Anterior cingulate cortex (tissue), 58 donors: ENCODE data around the gene ESYT3.
"Not testable (repeated sequence)": the region's sequence is repeated elsewhere in the genome, so short reads cannot be mapped to it uniquely, and the experiment has no call there.

Experiments
- DNase-seq, 58 donors: peaks; one replicate each; lab custom pipeline; 2025; lab: John Stamatoyannopoulos, UW

Gene ESYT3

DNA sequence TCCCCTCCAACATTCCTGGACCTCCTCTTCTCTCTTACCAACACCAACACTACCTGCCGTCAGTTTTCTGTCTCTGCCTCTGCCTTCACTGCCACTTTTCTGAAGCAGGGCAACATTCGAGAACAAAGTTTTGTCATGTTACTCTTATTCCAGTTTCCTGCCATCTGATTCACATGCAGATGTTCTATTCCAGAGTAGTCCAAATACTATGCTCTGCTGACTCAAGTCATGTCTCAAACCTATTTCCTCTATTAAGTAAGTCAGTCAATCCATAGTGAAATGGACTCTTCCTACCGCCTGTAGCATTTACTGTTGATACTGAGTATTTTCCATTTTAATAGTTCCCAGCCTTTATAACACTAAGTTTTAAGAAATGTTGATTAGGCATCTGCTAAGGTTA lies 43.4 kb downstream of the ESYT3 start:
- no peak for DNase-seq

DNA sequence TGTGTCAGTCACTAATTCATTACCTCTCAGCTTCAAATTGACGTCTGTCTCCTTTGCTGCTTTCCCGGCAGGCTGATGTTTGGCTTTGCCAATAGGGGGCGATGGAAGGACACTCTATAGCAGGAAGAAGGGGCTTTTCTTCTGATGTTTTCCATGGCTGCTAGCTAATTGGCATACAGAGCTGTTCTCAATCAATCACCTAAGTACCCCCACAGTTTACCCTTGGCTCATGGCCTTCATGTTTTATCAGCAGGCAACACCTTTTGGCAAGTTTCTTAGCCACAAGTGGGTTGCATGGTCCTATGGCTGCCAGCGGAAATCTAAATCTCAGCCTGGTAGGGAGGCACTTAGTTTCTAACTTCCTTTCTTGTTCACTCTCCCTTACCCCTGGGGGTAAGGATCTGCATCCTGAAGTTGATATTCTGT lies 45.0 kb downstream of the ESYT3 start:
- DNase-seq: peak in 4 of 58 donors; percentile 12 to 17 (median 15)

DNA sequence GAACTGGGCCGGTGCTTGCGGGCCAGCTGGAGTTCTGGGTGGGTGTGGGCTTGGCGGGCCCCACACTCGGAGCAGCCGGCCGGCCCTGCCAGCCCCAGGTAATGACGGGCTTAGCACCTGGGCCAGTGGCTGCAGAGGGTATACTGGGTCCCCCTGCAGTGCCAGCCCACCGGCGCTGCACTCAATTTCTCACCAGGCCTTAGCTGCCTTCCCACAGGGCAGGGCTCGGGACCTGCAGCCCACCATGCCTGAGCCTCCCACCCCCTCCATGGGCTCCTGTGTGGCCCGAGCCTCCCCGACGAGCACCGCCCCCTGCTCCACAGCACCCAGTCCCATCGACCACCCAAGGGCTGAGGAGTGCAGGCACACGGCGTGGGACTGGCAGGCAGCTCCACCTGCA lies 50.3 kb downstream of the ESYT3 start:
- DNase-seq: not testable (repeated sequence)

DNA sequence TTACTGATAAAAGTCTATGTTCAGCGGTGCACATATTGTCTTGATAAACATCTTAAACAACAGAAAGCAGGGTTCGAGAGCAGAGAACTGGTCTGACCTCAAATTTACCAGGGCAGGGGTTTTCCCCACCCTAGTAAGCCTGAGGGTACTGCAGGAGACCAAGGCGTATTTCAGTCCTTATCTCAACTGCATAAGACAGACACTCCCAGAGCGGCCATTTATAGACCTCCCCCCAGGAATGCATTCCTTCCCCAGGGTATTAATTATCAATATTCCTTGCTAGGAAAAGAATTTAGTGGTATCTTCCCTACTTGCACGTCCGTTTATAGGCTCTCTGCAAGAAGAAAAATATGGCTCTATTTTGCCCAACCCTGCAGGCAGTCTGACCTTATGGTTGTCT lies 52.2 kb downstream of the ESYT3 start:
- not testable (repeated sequence) for DNase-seq

DNA sequence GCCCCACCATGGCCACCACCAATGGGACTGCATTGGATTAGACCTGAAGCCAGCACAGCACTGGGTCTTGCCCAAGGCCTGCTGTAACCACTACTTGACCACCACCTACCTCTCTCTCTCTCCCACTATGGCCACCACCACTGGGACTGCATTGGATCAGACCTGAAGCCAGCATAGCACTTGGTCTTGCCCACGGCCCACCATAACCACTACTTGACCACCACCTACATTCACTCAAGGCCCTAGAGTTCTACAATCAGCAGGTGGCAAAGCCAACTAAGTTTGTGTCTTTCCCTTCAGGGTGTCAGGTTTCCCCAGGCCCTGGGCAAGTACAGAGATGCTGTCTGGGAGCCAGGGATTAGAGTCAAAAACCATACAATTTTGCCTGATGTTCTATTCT lies 57.6 kb downstream of the ESYT3 start:
- DNase-seq: no peak

DNA sequence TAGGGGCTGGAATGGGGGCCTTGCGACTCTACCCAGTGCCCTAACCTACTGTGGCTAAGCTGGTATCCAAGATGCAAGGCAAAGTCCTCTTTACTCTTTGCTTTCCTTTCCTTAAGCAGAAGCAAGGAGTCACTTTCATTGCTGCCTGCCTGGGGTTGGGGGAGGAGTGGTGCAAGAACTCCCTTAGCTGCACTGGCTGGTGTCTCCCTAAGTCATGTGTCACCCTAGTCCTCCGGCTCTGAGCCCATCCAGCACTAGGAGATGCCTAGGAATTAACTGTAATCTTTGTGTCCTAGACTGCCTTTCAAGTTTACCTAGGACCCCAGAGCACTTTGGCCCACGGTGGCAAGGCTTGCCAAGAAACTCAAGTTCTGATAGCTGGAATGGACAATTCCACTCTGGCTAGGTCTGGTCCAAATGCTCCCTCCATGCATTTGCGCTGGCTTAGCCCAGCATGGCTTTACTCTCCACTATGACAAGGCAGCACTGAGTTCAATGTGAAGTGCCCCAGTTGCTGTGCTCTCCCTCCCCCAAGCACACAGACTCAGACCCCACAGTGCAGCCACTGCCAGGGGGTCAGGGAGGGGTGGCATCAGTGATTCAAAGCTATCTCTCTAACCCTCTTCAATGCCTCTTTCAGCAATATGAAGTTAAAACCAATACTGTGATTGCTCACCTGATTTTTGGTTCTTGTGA lies 58.7 kb downstream of the ESYT3 start:
- no peak for DNase-seq

DNA sequence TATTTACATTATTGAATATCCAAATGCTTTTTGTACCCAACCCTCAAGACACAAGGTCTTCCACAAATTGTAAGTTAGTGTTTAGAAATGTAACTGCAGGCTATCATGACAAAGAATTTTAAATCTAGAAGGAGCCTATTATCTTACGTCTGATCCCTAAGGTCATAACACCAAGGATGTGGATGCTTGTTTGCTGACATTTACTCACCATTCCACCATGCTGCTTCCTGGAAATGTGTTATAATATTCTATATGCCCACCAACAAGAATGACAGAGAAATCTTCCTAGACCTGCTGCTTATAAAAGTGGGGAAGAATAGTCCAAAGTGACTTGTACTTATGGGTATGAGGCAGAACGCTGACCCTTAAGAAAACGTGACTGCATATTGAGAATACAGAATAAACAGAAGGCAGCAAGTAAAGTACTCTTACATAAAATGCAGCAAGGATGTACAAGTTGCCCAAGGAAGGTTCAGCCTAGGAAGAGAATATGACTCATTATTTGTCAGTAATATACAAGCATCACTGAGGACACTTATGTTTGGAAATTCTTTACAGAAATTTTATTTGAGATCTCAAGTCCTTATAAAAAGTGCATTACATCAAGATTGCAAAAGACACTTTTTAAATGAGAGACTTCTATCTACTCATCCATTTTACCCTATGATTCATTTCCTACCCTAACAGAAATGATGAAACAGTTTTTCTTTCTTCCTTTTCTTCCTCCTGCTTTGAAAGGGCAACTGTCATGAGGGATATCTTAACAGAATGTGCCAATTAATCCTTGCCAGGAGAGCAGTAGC lies 59.6 kb downstream of the ESYT3 start:
- no peak for DNase-seq

DNA sequence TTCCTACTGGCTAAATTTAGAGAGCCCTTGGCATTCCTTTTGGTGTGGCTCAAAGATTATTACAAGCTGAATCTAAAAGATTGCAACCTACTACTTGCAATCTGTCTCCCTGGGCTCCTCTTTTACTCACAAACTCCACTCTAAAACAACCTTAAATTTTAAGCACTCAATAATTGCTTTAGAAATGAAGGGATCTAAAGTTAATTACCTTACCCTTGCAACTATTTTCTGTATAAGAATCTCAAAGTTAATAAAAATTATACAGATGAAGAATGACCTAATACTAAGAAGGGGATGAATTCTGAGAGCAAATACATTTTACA lies 60.2 kb downstream of the ESYT3 start:
- DNase-seq: peak in 2 of 58 donors; percentile 6 to 14

DNA sequence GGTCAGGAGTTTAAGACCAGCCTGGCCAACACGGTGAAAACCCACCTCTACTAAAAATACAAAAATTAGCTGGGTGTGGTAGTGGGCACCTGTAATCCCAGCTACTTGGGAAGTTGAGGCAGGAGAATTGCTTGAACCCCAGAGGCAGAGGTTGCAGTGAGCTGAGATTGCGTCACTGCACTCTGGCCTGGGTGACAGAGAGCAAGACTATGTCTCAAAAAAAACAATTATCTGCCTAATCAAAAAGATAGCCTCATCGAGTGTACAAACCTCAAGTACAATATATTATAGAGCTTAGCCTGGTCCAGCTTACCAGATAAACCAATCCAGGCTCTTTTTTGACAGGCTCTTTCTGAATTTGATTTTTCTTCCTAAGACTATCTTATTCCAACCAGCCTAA lies 61.2 kb downstream of the ESYT3 start:
- DNase-seq: not testable (repeated sequence)

DNA sequence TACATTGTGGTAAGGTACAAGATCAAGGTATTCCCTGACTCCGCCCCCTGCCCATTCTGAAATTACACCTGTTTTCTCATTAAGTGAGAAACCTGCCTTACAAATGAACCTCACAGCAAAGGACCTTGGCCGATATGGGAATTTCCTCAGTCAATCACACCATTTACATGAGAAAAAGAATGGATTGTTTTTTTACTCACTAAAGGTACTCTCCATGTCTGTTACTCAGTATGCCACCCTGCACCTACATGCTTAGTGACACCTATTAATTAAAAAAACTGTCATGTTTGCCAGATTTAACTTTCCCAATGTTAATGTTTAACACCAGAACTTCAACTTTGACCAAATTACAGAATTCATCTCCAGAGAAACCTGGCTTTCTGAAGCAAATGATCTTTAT lies 62.0 kb downstream of the ESYT3 start:
- no peak for DNase-seq

DNA sequence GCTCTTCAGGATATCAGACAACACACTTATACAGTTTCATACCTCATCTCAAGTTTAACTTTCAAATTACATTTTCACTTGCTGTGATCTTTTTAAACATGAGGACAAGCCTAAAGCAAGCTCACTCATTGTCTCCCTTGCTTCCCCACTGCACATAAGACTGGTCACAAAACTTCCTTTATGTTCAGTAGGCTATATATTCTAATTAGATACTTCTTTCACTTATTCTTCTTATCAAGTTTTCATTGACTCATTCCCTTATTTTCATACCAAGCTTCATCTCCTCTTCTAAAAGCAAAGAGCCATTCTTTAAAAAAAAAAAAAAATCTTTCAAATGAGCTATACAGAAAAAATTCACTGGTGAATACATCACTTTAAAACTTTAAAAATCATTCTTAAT lies 62.6 kb downstream of the ESYT3 start:
- DNase-seq: no peak

DNA sequence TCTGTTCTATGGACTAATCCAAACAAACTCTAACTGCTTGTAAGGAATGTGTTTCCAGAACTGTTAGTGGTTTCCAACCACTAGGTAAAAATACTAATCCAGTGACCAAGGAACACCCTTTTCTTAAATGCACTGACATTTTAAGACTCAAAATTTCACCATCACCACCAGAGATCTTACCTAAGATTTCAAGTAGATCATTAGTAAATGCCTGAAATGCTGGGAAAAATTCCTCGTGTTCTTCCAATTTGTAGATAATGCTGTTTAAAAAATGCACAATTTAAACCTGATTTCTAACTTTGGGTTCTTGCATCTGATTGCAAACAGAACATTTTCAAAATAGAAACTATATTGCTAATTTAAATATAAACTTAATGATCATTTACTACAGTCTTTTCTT lies 63.4 kb downstream of the ESYT3 start:
- no peak for DNase-seq

DNA sequence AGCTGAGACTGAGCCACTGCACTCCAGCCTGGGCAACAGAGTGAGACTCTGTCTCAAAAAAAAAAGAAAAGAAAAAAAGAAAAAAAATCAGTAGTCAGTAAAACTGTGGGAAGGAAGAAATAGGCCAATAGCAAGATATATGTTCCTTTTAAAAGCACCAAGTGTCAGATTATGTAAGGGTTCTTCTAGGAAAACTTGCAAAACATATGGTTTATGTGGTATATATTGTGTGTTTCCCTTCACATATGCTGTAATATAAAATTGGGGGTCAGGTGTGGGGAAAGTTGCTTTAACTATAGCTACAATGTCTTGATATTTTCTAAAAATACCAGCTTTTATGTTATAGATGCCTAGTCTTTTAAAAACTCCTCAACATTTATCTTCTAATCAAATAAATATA lies 64.6 kb downstream of the ESYT3 start:
- no peak for DNase-seq

DNA sequence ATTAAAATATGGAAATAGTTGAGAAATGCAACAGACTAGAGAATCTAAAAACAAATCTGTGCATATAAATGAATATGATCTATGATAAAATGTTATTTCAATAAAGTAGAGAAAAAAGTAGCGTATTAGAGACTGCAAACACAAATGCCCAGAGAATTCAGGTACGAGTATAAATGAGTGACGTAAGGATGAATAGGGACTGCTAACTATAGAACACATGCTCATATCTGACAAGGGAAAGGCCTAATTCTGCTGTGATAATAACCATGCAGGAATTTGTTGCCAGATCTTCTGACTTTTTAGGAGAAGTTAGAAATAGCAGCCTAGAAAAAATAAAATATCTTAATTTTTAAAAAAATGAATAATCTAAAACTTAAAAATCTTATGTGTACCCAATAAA lies 73.1 kb downstream of the ESYT3 start:
- no peak for DNase-seq

DNA sequence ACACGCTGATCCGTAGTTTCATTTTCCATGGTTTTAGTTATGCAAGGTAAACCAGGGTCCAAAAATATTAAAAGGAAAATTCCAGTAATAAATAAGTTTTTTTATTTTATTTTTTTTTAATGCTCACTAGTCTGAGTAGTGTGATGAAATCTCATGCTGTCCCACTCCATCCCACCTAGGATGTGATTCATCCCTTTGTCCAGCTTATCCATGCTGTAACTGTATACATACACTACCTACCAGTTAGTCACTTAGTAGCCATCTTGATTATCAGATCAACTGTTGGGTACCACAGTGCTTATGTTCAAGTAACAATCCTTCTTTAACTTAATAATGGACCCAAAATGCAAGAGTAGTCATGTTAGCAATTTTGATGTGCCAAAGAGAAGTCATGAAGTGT lies 75.2 kb downstream of the ESYT3 start:
- no peak for DNase-seq

DNA sequence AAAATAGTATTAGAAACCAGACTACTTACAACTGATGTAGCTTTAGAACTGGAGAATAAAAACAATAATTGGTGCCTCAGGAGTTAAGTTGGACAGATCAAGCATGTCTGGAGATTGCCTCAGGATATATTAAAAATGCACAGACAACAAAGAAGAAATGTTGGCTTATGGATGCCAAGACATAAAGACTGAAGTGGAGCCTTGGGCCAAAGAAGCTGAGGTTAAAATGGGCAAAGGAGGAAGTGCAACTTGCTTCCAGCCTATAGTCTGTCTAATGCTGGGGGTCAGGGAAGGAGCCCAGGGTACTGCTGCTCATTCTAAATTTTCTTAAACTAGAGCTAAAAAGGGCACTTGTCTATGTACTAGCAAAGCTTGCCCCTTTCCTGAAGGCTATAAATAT lies 77.5 kb downstream of the ESYT3 start:
- no peak for DNase-seq

DNA sequence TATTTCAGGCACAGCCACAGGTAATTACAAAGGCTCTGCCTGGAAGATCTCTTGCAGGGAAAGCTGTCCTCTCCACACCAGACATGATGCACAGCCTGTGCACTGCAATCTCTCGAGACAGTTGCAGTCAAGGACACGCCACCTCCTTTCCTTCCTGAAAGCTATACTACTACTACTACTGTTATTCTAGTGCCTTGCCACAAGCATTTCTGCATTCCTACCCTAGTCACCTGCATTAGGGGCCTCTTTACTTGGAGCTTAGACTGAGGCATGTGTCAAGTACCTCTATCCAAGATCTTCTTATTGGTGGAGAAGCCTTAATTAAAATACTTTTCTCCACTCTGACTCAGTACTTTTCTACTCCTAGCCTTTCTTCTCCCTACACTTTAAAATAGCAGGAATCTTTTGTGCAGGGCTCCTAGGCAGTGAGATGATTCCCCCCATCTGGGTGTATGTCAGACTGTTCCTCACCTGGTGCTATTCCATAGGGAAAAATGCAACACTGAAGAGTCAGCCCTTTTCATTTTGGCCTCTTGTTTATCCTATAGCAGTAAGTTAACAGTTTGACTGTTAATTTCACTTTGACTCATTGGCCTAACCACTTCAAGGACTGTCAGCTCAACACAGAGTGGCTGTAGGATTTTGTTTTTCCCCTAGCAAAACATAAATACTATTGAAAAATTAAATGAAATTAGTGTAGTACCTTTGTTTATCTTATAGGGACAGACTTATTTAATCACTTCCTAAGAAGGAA lies 78.9 kb downstream of the ESYT3 start:
- no peak for DNase-seq

DNA sequence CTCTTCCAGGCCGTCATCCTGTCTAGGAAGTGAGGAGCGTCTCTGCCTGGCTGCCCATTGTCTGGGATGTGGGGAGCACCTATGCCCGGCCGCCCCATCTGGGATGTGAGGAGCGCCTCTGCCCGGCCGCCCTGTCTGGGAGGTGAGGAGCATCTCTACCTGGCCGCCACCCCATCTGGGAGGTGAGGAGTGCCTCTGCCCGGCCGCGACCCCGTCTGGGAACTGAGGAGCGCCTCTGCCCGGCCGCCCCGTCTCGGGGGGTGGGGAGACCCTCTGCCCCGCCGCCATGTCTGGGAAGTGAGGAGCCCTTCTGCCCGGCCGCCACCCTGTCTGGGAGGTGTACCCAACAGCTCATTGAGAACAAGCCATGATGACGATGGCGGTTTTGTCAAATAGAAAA lies 87.0 kb downstream of the ESYT3 start:
- not testable (repeated sequence) for DNase-seq
